ENCODE results near the gene ARID3C.

The ARID3C gene

DNA sequence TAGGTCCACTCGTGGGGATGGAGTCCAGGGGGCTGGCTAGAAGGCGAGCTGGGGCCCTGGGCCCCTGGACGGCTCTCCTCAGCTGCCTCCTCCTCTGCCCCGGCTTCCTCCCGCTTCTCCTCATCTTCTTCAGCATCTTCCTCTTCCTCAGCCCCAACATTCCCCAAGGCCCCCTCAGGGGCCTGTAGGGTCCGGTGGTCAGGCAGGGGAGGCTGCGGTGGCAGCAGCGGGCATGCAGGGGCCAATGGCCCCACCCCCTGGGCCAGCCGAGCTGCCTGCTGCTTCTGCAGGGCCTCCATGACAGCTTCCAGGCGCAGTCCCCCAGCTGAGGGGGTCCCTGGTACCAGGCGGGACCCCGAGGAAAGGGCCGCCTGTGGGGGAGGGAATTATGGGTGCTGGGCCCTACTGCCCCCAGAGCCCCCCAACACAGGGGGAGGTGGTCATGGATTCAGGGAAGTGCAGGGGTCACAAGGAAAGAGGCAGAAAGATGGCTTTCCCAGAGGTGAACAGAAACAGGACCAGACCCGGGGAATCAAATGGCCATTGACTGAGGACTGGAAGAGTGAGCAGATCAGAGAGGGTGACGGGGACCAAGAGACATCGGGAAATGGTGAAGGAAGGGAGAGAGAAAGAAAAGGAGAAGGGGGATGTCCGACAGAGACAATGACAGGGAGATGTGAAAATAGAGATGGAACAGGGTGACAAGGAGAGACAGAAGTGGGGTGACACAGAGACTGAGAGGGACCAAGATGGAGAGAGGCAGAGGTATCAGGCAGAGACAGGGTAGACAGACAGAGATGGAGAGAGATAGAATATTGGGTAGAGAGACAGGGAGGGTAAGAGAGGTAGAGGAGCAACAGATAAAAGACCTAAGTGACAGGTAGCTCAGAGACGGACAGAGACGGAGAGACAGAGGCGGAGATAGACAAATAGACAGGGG, 880 bp downstream of the ARID3C start:
- DNase-seq, result no peak

DNA sequence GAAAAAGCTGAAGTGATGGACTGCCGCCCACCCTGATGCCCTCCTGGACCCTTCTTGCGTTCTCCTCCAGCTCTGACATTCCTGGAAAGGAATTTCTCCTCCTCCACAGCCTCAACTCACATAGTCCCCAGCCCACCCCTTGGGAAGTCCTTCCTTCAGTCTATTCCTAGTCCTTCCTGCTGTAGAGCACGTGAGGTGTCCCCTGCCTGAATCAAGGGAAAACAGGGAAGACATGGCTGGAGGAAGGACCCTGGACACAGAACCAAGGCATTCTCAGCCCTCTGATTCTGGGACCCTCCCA, 3.7 kb downstream of the ARID3C start:
- DNase-seq, result no peak

DNA sequence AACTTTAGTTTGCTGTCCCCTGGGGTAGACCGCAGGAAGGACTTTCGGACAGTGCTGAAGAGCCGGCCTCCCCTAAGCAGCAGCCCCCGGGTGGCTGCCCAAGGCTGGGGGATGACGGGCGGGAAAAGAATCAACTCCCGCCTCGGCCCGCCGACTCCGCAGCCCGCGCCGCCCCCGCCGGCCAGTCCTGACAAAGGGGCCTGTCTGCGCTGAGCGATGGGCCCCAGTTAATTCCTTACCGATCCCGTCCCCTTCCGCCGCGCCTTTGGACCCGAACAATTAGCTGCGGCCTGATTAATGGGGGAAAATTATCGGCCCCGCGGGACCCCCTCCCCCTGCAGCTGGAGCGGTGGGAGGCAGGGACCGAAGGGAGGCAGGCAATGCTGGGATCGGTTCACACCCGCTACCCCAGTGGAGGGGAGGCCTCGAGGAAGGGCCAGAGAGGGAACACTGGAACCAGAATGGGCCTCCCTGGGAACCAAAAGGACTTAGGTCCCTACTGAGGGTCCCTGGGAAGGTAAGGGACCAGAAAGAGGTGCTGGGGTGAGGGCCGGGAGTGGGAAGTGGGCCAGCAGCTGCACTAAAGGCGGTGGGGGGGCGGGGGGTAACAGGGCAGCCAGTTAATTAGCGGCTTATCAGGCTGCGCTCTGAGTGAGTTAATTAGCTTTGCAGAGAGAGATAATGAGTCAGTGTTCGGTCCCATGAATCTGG, 4.2 kb downstream of the ARID3C start:
- no peak for DNase-seq

DNA sequence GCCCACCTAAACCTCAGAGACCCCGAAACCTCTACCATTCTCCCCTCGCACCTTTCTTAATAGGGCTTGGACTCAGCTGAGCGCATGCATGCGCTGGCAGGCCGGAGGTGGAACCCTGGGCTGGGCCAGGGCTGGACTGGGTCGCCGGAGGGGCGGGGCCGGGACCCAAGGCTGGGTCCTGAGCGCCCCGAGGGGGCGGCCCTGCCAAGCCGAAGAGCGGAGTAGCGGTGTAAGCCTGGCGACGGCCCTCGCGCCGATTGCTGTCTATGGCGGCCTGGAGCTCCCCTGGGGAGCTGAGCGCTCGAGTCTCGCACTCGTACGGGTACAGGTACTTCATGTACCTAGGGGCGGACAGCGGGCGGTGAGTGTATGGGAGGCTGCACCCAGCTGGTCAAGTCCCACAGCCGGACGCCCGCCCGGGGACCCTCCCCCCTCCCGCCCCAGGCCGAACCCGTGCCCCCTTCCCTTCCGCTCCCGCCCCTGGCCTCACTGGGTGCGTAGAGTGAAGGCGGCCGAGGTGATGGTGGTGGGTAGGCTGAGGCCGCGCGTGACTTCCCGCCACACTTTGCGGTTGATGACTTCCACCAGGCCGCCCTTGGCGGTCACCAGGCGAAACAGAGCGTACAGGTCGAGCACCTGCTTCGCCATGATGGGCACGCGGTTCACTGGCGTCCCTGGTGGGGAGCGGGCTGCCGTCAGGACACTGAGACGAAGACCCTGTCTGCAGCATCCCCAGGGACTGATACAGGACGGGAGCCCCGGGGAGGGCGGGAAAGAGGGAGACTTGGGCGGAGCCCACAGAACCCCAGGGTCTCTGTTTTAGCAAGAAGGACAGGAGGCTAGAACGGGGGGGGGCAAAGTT, 5.3 kb downstream of the ARID3C start:
- DNase-seq, result no peak

DNA sequence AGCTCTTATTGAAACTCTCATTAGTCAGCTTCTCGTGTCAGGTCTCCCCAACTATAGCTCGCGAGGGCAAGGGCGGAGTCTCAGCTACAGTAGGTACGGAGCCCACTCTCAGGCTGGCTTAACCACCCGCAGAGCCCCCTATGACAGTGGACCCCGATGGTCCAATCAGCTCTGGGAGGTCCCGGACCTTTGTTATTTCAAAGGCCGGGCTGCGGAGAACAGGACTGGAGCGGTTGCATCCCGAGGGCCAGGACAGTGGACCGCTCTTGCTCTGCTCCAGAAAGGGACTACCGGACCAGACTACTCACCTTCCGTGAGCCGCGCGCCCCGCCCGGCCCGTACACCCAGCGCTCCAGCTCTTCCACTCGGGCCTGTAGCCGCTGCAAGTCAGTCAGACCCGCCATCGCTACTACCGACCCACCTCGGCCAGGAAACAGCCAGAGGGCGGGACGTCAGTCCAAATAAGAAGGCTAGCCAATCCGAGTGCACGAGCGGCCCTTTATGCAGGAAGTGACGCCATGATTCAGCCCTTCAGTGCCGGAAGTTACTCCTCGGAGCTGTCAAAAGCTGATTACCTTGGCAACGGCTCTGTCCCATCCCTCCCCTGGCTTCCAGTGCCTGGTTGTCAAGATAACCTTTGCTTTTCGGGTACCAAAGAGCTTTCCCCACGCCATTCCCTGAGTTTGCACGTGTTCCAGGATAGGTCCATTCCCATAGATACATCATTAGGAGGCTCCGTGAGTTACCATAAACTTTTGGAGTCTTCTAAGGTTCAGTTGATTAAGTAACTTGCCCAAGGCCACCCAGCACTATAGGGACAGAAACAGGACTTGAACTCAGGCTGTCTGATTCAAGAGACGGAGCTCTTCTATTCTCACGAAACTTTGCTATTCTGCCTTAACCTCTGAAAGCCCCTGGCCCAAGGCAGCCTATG, 8.5 kb downstream of the ARID3C start, which contains the start of gene DCTN3:
Gene DCTN3, minus strand, starts transcription at position 435 of the 934 bp plus-strand sequence. Its CDS starts 31 bp downstream, at position 404.
- peak; percentile 47 for DNase-seq

DNA sequence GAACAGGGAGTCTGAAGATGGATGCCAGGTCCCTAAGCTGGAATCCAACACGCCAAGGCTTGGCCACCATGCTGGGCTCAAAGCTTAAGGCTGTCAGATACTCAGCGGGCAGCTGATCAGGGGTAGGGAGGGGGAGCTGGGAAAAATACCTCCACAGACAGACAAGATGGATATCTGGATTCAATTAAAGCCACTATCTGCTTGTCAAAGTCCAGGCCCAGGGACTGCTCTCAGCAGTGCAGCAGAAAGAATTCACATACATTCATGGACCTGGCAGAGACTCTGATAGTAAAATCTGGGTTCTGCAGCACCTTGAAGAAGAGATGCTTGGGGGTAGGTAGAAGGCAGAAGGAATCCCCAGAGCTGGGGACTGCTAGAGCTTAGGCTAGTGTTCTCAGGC, 13.7 kb downstream of the ARID3C start:
- DNase-seq, result no peak

DNA sequence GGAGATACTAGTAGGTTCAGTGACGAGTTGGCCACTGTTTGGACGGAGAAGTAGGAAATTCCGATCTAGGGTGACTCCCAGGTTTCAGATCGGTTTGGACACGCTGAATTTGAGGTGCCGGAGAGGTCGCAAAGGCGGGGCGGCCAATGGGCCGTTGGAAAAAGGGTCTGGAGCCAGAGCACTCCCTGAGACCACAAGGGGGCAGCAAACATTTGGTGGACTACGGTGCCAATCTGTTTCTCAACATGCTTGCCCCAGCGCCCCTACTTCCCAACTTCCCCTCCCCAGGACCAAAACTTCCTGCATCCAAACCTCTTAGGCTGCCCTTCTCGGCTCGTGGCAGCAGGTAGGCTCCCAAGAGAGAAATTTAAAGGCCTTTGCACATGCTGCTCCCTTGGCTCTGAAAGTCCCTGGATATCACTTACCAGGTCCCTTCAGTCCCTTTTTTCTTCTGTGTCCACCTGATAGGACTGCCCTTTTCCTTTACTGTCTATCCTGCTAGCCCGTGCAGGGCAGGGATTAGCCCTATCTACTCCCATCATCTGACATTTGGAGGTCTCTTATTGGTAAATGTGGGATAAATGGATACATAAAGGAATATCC, 16.0 kb downstream of the ARID3C start:
- no peak for DNase-seq

DNA sequence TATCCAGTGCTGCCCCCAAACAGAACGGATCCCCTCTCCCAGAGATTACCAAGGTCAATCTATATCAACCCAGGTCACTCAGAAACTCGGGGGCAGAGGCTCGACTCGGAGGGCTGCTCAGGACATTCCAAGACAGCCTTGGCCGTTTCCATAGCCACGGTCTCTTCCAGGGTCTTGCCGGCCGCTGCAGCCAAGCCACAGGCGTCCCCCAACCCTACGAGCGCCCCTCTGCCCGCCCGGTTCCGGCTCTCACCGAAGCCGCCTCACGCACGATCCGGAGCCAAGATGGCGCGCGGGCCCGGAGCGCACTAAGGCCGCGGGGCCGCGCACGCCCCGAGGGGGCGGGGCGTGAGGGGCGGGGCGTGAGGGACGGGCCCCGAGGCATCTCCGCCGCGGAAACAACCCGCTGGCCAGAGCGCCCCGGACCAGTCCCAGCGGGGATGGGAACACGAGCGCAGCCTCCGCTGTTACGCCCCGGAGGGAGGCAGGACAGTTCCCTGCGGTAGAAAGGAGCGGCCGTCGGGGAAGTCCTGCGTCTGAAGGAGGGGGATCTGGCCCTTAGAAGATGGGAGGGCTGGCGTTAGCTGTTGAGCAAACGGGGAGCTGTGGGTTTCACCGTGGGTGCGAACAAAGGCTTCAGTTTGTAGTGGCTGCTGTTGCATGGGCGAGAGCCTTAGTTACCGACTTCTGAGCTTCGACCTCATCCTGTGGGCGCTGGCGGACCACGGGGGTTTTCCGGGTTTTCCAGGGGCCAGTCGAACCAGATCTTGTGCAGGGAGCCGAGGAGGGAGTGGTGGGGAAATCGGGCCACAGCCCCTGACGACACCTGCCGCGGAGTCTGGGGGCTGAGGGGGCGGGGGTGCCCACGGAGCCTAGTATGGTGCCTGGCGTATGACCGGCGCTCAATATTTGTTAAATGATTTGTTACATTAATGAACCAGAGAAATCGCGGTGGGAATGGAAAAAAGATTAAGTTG, 16.8 kb downstream of the ARID3C start, which contains the start of gene RPP25L:
Gene RPP25L, minus strand, starts transcription at position 287 of the 977 bp plus-strand sequence. CDS start 801 bp downstream, outside the sequence.
- peak; percentile 75 for DNase-seq

DNA sequence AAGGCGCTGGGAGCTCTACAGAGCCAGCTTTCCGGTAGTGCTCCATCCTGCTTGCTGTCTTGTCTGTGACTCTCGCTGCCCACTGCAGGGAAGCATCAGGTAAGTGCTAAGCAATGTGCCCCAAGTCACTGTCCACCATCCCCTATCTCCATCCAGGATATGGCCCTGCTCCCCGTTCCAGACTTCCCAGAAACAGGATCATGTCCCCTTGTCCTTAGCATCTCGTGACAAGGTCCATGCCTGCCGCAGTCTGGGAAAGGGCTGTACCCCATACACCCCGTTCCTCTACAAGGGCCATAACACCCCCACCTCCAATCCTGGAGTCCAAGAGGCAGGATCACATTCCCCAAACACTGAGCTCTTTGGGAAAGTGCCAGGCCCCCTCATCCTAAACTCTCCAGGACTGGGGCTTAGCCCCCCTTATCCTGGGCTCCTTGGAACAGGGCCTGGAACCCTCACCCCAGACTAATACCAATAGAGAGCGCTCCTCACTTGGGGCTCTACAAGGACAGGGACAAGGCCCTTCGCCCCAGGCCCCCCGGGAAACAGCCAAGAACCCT, 17.5 kb downstream of the ARID3C start:
- no peak for DNase-seq

DNA sequence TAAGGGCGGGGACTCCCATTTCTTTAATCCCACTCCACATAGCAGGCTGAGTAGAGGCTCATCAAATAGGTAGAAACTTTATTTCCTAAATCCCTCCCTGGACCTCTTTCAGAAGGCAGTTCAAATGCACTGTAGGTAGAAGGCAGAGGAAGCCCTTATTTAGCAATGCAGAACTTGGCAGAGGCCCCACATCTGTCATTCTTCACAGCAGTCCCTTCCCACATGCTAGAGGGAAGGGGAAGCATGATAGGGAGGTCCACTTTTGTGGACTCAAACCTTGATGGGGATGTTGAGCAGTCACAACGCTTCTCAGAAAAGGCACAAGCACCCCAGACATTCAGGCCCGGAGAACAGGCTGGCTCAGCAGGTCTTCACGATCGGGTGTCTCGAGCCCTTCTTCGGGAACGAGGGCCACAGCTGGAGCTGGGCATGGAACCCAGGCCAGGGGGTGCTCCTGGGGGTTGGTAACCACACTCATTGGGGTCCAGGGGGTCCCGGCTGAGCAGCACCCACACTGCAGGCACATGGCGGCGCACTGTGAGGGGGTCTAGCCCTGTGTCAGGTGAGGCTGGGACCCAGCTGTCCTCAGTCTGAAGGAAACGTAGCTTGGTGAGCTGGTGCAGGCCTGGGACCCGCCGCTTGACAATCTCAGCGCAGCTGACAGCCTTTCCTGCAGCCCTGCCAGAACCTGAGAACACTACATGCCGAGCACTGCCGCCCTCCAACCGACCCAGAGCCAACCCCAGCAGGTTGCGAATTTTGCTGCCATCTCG, 18.2 kb downstream of the ARID3C start:
- DNase-seq, result no peak

DNA sequence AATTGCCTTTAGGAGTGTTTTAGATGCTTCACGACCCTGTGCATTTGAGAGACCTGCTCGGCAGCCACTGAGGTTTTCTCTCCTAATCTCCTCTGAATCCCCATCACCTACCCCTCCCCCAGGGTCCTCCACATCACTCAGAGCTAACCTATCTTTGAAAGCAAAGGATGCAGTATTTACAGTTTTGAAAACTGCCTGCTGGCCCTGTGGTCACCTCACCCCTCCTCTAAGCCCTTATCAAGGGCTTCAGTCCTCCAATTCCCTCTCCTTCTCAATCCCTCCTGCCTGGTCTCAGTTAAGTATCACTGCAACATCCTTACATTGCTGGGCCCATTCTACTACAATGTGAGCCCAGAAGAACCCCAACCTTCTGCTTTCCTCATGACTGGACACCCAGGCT, 21.5 kb downstream of the ARID3C start:
- DNase-seq, result no peak

DNA sequence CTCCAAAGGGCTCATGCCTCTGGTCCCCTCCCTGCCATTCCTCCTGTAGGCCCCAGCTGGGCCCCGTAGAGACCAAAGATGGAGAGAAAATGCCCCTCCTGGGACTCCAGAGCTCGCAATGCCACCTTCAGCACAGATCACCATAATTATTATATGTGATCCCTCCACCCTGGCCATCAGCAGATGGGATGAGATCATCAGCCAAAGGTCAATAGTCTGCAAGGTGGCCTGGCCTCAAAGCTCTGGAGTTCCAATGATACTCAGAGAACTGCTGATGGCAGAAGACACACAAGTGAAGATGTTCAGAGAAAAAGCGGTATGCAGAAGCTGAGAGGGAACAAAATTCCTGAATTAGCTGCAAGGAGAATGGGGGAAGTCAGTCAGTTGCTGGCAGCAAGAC, 22.0 kb downstream of the ARID3C start:
- DNase-seq, result no peak

DNA sequence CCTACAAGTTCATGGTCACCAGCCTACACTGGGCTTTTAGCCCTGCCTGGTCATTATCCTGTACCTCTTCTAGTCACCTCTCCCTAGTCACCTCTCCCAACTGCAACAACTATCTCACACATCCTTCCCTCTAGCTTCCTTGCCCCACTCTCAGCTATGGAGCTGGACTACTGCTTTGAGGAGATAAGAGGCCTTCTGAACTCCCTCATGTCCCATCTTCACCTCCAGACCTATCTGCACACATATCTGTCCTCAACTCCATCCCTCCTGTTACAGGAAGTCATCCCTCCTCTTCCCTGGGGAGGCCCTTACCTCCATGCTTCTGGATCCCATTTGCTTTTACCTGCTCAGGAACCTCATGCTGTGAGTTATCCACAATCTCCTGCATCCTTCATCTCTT, 22.7 kb downstream of the ARID3C start:
- DNase-seq, result no peak

DNA sequence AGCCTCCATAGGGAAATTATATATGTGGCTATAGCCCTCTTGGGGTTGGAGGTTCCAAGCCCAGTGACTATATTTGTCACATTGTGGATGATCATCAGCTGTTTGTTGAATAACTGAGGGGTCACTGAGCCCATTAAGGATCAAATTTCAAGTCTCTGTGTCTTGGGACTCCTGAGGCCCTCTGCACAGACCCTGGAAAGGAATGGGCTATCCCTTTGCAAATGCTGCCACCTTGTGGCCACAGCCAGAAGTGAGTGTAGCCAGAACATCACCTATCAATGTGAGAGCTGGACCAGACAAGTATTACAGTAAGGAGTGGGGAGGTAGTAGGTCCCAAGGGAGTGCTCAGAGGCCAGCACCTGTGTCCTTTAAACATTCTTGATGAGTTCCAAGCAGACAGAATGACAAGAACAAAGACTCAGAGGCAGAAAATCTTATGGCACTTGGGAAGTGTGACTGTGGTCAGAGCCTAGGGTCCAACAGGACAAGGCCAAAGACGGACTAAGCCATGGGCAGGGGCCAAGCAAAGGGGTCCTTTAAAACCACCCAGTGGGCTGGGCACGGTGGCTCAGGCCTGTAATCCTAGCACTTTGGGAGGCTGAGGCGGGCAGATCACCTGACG, 25.1 kb downstream of the ARID3C start:
- no peak for DNase-seq

DNA sequence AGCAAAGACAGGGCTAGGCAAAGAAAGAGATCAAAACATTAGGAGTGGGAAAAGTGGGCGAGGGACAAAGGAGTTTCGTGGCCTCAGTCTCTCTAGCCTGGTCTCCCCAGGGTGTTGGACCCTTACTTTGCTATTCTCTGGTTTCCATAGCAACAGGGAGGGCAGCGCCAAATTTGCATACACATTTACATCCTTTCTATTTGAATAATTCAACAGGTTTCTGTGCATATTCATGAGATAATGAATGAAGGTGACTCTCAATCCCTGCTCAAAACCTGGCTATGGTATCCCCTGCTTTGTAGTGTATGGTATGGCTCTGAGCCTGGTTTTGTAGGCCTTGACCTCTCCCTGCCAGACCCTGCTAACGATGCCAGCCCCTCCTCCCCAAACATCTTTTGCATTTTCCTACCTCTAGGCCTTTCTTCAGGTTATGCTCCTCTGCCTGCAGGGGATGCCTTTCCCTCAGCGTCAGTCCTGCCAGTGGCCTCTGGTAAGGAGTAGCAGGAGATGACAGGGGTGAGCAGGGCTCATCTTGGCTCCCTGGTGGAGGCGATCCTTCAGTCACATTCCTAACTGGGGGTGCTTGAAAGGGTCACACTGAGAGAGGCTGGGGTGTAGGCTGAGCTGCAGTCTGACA, 26.8 kb downstream of the ARID3C start:
- DNase-seq, result no peak

DNA sequence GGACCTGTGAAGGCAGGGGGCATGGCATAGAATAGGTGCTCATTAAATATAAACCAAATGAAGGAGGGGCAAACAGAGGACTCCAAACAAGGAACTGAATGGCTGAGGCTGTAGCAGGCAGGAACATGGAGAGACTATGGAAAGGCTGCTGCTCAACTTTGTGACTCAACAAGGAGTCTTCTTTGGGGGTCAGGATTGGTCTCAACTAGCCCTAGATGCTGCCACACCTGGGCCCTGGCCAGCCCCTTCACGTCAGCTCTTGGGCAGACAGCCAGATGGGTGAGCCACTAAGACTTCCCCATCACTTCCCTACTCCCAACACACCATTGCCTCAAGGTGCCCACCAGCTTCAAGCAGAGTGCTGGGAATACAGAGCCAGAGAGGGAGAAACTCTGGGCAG, 28.0 kb downstream of the ARID3C start:
- no peak for DNase-seq

DNA sequence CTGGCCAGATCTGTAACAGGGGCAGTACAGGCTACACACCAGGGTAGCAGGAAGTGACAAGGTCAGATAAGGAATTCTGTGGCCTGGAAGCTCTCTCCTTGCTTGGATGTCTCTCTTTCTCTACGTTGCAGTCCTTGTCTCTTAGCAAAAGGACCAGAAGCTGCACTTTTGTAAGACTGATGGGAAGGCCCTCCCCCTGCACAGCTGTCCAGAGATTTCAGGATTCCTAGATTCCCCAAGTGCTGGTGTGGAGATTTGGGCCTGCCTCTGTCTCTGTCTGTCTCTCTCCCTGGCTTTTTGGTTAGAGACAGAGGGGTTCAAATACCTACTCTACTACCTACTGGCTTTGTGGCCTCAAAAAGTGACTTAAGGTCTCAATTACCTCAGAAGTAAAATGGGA, 29.3 kb downstream of the ARID3C start:
- no peak for DNase-seq

DNA sequence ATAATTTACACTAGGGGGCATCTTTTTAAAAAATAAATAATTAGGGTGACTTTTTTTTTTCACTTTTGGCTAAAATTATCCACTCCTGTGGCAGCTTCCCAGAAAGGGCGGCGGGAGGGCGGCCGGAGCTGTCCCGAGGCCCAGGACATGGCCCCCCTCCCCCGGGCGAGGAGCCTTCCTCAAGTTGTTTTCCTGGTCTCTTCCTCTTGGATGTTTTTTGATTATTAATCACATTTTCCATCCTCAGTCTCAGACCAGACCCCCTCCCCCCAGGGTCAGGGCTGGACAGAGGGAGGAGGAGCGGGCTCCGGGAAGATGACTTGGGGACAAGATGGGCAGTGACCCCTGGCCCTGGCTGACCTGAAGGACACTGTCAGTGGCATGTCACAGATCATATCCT, 34.7 kb downstream of the ARID3C start:
- DNase-seq, result no peak

All from activated gamma-delta T cell (primary cell).